Mesenchymal stem cell (in vitro differentiated cells and primary cell): ENCODE measurements around the gene ITFG1.

Experiments used
- DNase-seq: peaks from one replicate; pipeline ENCODE4 v3.0.0-alpha.2; 2013
- H2AFZ ChIP-seq: one replicate; pipeline ENCODE4 v1.6.1; 2013; ENCODE audit warnings: low read depth, mild to moderate bottlenecking, control low read depth, inconsistent platforms, low read length, moderate library complexity
- H2AK5ac ChIP-seq: 2 replicates; pipeline ENCODE4 v1.6.1; 2013; ENCODE audit warnings: low read length, moderate library complexity, mild to moderate bottlenecking, inconsistent platforms; ENCODE audit not compliant: severe bottlenecking
- H2BK120ac ChIP-seq: one replicate; pipeline ENCODE4 v1.6.1; 2013; ENCODE audit warnings: low read depth, mild to moderate bottlenecking, inconsistent platforms, low read length, moderate library complexity
- H2BK12ac ChIP-seq, 2 experiments: one replicate each; pipeline ENCODE4 v1.6.1; 2013; ENCODE audit warnings: inconsistent platforms in 2 of 2, low read length in 2 of 2, mild to moderate bottlenecking in 2 of 2, moderate library complexity in 2 of 2, control low read depth in 1 of 2
- H2BK15ac ChIP-seq: one replicate; pipeline ENCODE4 v1.6.1; 2013; ENCODE audit warnings: mild to moderate bottlenecking, low read depth, inconsistent platforms; ENCODE audit not compliant: poor library complexity, severe bottlenecking
- H2BK5ac ChIP-seq: 2 replicates; pipeline ENCODE4 v1.6.1; 2013; ENCODE audit warnings: low read depth, mild to moderate bottlenecking, low read length, control low read depth, inconsistent platforms; ENCODE audit not compliant: poor library complexity, severe bottlenecking
- H3K14ac ChIP-seq, 2 experiments: one replicate each; pipeline ENCODE4 v1.6.1; 2013; ENCODE audit warnings: inconsistent platforms in 2 of 2, low read length in 2 of 2, control low read depth in 1 of 2, mild to moderate bottlenecking in 1 of 2, moderate library complexity in 1 of 2
- H3K18ac ChIP-seq, 2 experiments: one replicate each; pipeline ENCODE4 v1.6.1; 2013; ENCODE audit warnings: inconsistent platforms in 2 of 2, low read length in 2 of 2, control low read depth in 1 of 2, low read depth in 1 of 2, mild to moderate bottlenecking in 1 of 2
- H3K23ac ChIP-seq, 2 experiments: one replicate each; pipeline ENCODE4 v1.6.1; 2013; ENCODE audit warnings: inconsistent platforms in 2 of 2, low read length in 2 of 2, mild to moderate bottlenecking in 2 of 2, moderate library complexity in 2 of 2, control low read depth in 1 of 2
- H3K27ac ChIP-seq: 2 replicates; pipeline ENCODE4 v1.5.1; 2013; ENCODE audit warnings: mild to moderate bottlenecking, moderate library complexity, low read length, control low read depth, inconsistent platforms; ENCODE audit not compliant: poor library complexity, severe bottlenecking
- H3K27me3 ChIP-seq, 2 experiments: 2 replicates each; pipeline versions ENCODE4 v1.6.1 to v1.7.0; 2013; ENCODE audit warnings: low read length in 2 of 2, mild to moderate bottlenecking in 2 of 2, moderate library complexity in 2 of 2, control low read depth in 1 of 2, inconsistent platforms in 1 of 2; ENCODE audit not compliant: control insufficient read depth in 1 of 2, insufficient read depth in 1 of 2
- H3K36me3 ChIP-seq, 2 experiments: 2 replicates each; pipeline versions ENCODE4 v1.6.1 to v1.7.0; 2013; ENCODE audit warnings: low read length in 2 of 2, control low read depth in 1 of 2, inconsistent platforms in 1 of 2, low read depth in 1 of 2, mild to moderate bottlenecking in 1 of 2; ENCODE audit not compliant: insufficient read depth in 2 of 2, control insufficient read depth in 1 of 2
- H3K4ac ChIP-seq, 2 experiments: one replicate each; pipeline ENCODE4 v1.6.1; 2013; ENCODE audit warnings: inconsistent platforms in 2 of 2, low read length in 2 of 2, mild to moderate bottlenecking in 2 of 2, moderate library complexity in 2 of 2, control low read depth in 1 of 2, low read depth in 1 of 2
- H3K4me1 ChIP-seq: 2 replicates; pipeline ENCODE4 v1.6.1; 2013; ENCODE audit warnings: low read depth, low read length, control low read depth; ENCODE audit not compliant: control insufficient read depth, insufficient read depth
- H3K4me2 ChIP-seq: 2 replicates; pipeline ENCODE4 v1.6.1; 2013; ENCODE audit warnings: low read length, mild to moderate bottlenecking, inconsistent platforms; ENCODE audit not compliant: poor library complexity, severe bottlenecking
- H3K4me3 ChIP-seq, 2 experiments: 2 replicates each; pipeline versions ENCODE4 v1.5.1 to v1.7.0; 2013; ENCODE audit warnings: low read length in 2 of 2, mild to moderate bottlenecking in 2 of 2, control low read depth in 1 of 2, low read depth in 1 of 2; ENCODE audit not compliant: insufficient read depth in 1 of 2
- H3K79me1 ChIP-seq: replicated peaks from 2 replicates; pipeline ENCODE4 v1.6.1; 2013; ENCODE audit warnings: mild to moderate bottlenecking, control low read depth, low read length, inconsistent platforms; ENCODE audit not compliant: poor library complexity, severe bottlenecking
- H3K9ac ChIP-seq: 2 replicates; pipeline ENCODE4 v1.7.0; 2013; ENCODE audit warnings: mild to moderate bottlenecking, low read length, moderate library complexity
- H3K9me3 ChIP-seq: 2 replicates; pipeline ENCODE4 v1.7.0; 2013; ENCODE audit warnings: mild to moderate bottlenecking, low read length; ENCODE audit not compliant: control insufficient read depth
- H4K8ac ChIP-seq: one replicate; pipeline ENCODE4 v1.6.1; 2013; ENCODE audit warnings: inconsistent platforms, mild to moderate bottlenecking, low read length, moderate library complexity
- H4K91ac ChIP-seq: one replicate; pipeline ENCODE4 v1.6.1; 2013; ENCODE audit warnings: mild to moderate bottlenecking, low read length, inconsistent platforms
- WGBS: methylation state at CpG from one replicate; pipeline ENCODE4 v1.1.7; 2013; ENCODE audit warnings: mixed read lengths; 5-methylcytosine and 5-hydroxymethylcytosine counted together

Gene ITFG1

GRCh38 chr16:47323241-47323640 is 137.6 kb downstream of the ITFG1 start:
- Histone ChIP-seq H2BK12ac (no peak overlapping the region), H3K4me2 (no peak overlapping the region), H3K4me3 (no peak overlapping the region), H2BK120ac (no peak overlapping the region), H3K4ac (no peak overlapping the region), H2BK15ac (no peak overlapping the region), H3K36me3 (no peaks in the 10 kb centered on the region), H3K4me1 (no peaks in the 10 kb centered on the region), H2BK5ac (no peak overlapping the region), H2AFZ (no peak overlapping the region), H3K23ac (no peak overlapping the region), H3K18ac (no peak overlapping the region), H3K9me3 (no peaks in the 10 kb centered on the region), H4K91ac (no peak overlapping the region), H4K8ac (no peak overlapping the region), H3K14ac (no peak overlapping the region), H2AK5ac (no peak overlapping the region), H3K9ac (no peak overlapping the region), H3K27me3 (no peaks in the 10 kb centered on the region), H3K79me1 (peaks cover 2% of the 10 kb centered on the region), H3K27ac (no peak overlapping the region)
- DNase-seq: no peak

GRCh38 chr16:47320546-47321310 is 140.1 kb downstream of the ITFG1 start:
- Histone ChIP-seq H3K27ac (no peak overlapping the region), H3K4me3 (no peak overlapping the region)

GRCh38 chr16:47317465-47318240 is 143.2 kb downstream of the ITFG1 start:
- no peak overlapping the region for H3K4me2 ChIP-seq
- H4K8ac ChIP-seq: no peak overlapping the region
- no peak overlapping the region for H2AK5ac ChIP-seq
- no peak for DNase-seq
- no peak overlapping the region for H2BK12ac ChIP-seq
- peaks cover 2% of the 10 kb centered on the region for H3K79me1 ChIP-seq
- no peak overlapping the region for H3K14ac ChIP-seq
- H2BK120ac ChIP-seq: no peak overlapping the region
- no peaks in the 10 kb centered on the region for H3K27me3 ChIP-seq
- no peak overlapping the region for H3K23ac ChIP-seq
- H3K4me1 ChIP-seq: no peaks in the 10 kb centered on the region
- no peak overlapping the region for H2BK15ac ChIP-seq
- H3K9ac ChIP-seq: no peak overlapping the region
- no peak overlapping the region for H3K4ac ChIP-seq
- H3K18ac ChIP-seq: no peak overlapping the region
- H2AFZ ChIP-seq: no peak overlapping the region
- no peaks in the 10 kb centered on the region for H3K9me3 ChIP-seq
- 96% methylated on average over 4 of the region's 7 CpGs for WGBS
- no peak overlapping the region for H2BK5ac ChIP-seq
- no peak overlapping the region for H3K4me3 ChIP-seq
- no peak overlapping the region for H3K27ac ChIP-seq
- H3K36me3 ChIP-seq: no peaks in the 10 kb centered on the region
- no peak overlapping the region for H4K91ac ChIP-seq

More at GRCh38 chr16:47320546-47321310, 140.1 kb downstream of the ITFG1 start:
- Histone ChIP-seq H3K18ac (no peak overlapping the region), H4K8ac (no peak overlapping the region), H3K9me3 (no peaks in the 10 kb centered on the region), H2BK15ac (no peak overlapping the region), H3K23ac (no peak overlapping the region), H4K91ac (no peak overlapping the region), H3K27me3 (no peaks in the 10 kb centered on the region), H3K4ac (no peak overlapping the region), H2BK12ac (no peak overlapping the region), H2AK5ac (no peak overlapping the region), H2BK5ac (no peak overlapping the region), H3K14ac (no peak overlapping the region), H3K4me2 (no peak overlapping the region), H2AFZ (no peak overlapping the region), H3K36me3 (no peaks in the 10 kb centered on the region), H3K4me1 (no peaks in the 10 kb centered on the region), H2BK120ac (no peak overlapping the region), H3K9ac (peak overlapping the region; percentile 66), H3K79me1 (peaks cover 2% of the 10 kb centered on the region)
- peak; percentile 60 for DNase-seq

- H3K4me2 ChIP-seq: no peak overlapping the region
- no peaks in the 10 kb centered on the region for H3K36me3 ChIP-seq
- no peaks in the 10 kb centered on the region for H3K27me3 ChIP-seq
- WGBS: 94% methylated on average over 2 of the region's 2 CpGs
- H3K4me1 ChIP-seq: no peaks in the 10 kb centered on the region
- H3K79me1 ChIP-seq: peaks cover 4% of the 10 kb centered on the region
- no peak overlapping the region for H2BK12ac ChIP-seq
- H3K9ac ChIP-seq: no peak overlapping the region
- H4K8ac ChIP-seq: no peak overlapping the region
- no peak for DNase-seq
- no peak overlapping the region for H3K4ac ChIP-seq
- no peak overlapping the region for H3K27ac ChIP-seq
- H2BK120ac ChIP-seq: no peak overlapping the region
- H3K18ac ChIP-seq: no peak overlapping the region
- H2BK15ac ChIP-seq: no peak overlapping the region
- no peak overlapping the region for H3K4me3 ChIP-seq
- no peak overlapping the region for H2AFZ ChIP-seq
- H3K23ac ChIP-seq: no peak overlapping the region
- no peak overlapping the region for H2BK5ac ChIP-seq
- H4K91ac ChIP-seq: no peak overlapping the region
- H3K9me3 ChIP-seq: no peaks in the 10 kb centered on the region
- H2AK5ac ChIP-seq: no peak overlapping the region
- H3K14ac ChIP-seq: no peak overlapping the region
These were observed 144.3 kb downstream of the ITFG1 start for GRCh38 chr16:47316442-47317015.
